ENCODE measurements around the gene GJC2. TPM values are rescaled to one million over a fixed set of nuclear protein-coding genes. Genes with fewer than 3 reads are reported as not detected.

The GJC2 gene
- total RNA-seq, 1 experiment from 2014 or later, result 1.6 TPM

GRCh38 chr1:228147151-228147693, 2.5 kb upstream of the GJC2 start:
- H2BK12ac ChIP-seq (ENCODE audit: insufficient read length, low read depth, low read length), result no peak overlapping the region
- no peak overlapping the region for H2BK20ac ChIP-seq (ENCODE audit: low read depth, low read length, poor library complexity, severe bottlenecking)
- H3K56ac ChIP-seq (ENCODE audit: insufficient read length, low read depth, low read length), result no peak overlapping the region
- no peak for DNase-seq
- peaks cover 2% of the 10 kb centered on the region for H4K20me1 ChIP-seq (ENCODE audit: control insufficient read depth, insufficient read depth, insufficient read length)
- H3K27ac ChIP-seq (ENCODE audit: insufficient read length, low read depth, low read length), result no peak overlapping the region
- H3K14ac ChIP-seq (ENCODE audit: insufficient read depth, low read length), result no peak overlapping the region
- Mint-ChIP-seq H3K27ac (no peak overlapping the region), H3K4me3 (no peak overlapping the region), H3K27me3 (ENCODE audit: low read depth) (no peaks in the 10 kb centered on the region), H3K36me3 (ENCODE audit: insufficient read depth in 1 of 3, low read depth in 3 of 3) (no peaks in the 10 kb centered on the region; a peak in 1 of 7 replicates), H3K4me1 (peaks cover 0 to 11% of the 10 kb centered on the region in 2 experiments; a peak in 2 of 4 replicates), H3K9me3 (no peaks in the 10 kb centered on the region)
- H2BK15ac ChIP-seq (ENCODE audit: low read depth, low read length), result no peak overlapping the region
- no peak overlapping the region for H3K4me2 ChIP-seq (ENCODE audit: insufficient read depth, insufficient read length, low read length)
- no peaks in the 10 kb centered on the region for H3K4me1 ChIP-seq (ENCODE audit: insufficient read depth, low read length)
- peaks cover 3% of the 10 kb centered on the region for H3K79me1 ChIP-seq (ENCODE audit: insufficient read depth, low read depth, low read length, poor library complexity, severe bottlenecking)
- H3T11ph ChIP-seq (ENCODE audit: low read length), result no peak overlapping the region
- H3K79me2 ChIP-seq (ENCODE audit: insufficient read depth, low read length), result peaks cover 7% of the 10 kb centered on the region; the same call in 1 of the 2 replicates
- no peak overlapping the region for H2BK5ac ChIP-seq (ENCODE audit: insufficient read length, low read length)
- H2AK5ac ChIP-seq (ENCODE audit: insufficient read length, low read length), result no peak overlapping the region
- no peak overlapping the region for H4K91ac ChIP-seq (ENCODE audit: insufficient read length, low read depth, low read length)
- no peak for TF ChIP-seq CTCF (conservative IDR thresholded peaks at IDR 0.05)
- H2BK120ac ChIP-seq (ENCODE audit: low read depth, low read length, poor library complexity, severe bottlenecking), result no peak overlapping the region
- H3K9me3 ChIP-seq (ENCODE audit: control insufficient read depth, low read depth, low read length), result no peaks in the 10 kb centered on the region
- no peak overlapping the region for H3K4ac ChIP-seq (ENCODE audit: low read depth, low read length)
- H3K18ac ChIP-seq (ENCODE audit: insufficient read length, low read depth, low read length), result no peak overlapping the region
- no peak overlapping the region for H3K9ac ChIP-seq (ENCODE audit: extremely low read depth, insufficient read length, low read length)
- no peak overlapping the region for H4K8ac ChIP-seq (replicated peaks; ENCODE audit: insufficient read length, low read depth, low read length)
- no peak overlapping the region for H4K5ac ChIP-seq (ENCODE audit: insufficient read length, low read depth, low read length)
- H3K23me2 ChIP-seq (ENCODE audit: insufficient read length, low read depth, low read length, poor library complexity, severe bottlenecking), result no peaks in the 10 kb centered on the region
- no peak overlapping the region for H2AFZ ChIP-seq (ENCODE audit: low read length)
- no peaks in the 10 kb centered on the region for H3K27me3 ChIP-seq (ENCODE audit: insufficient read depth, low read length)
- WGBS (ENCODE audit: extremely low coverage, insufficient read length, low lambda C conversion rate), result no CpG with 5 or more reads among the region's 20 CpGs
- no peak overlapping the region for H3K23ac ChIP-seq (ENCODE audit: insufficient read length, low read depth, low read length)

All from H9 (cell line).